ENCODE data around the gene SSB.
A peak's percentile ranks its signal among the peaks of the same experiment; 100 is the strongest.
"Not testable (repeated sequence)": the region's sequence is repeated elsewhere in the genome, so short reads cannot be mapped to it uniquely, and the experiment has no call there.

SSB gene

DNA sequence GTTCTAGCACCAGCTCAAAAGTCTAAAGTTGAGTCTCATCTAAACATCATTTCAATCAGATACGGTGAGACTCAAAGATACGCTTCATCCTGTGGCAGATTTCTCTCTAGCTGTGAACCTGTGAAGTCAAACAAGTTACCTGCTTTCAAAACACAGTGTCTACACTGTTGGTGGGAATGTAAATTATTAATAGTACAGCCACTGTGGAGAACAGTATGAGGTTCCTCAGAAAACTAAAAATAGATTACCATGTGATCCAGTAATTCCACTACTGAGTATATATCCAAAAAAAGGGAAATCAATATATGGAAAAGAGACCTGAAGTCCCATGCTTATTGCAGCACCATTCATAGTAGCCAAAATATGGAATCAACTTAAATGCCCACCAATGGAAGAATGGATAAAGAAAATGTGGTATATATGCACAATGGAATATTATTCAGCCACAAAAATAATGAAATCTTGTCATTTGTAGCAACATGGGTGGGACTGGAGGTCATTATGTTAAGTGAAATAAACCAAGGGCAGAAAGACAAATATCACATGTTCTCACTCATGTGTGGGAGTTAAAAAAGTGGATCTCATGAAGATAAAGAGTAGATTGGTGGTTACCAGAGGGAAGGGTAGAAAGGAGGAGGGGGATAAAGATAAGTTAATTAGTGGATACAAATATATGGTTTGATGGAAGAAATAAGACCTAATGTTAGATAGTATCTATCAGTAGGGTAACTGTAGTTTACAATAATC is 40.2 kb downstream of the SSB start:
- DNase-seq = no peak

DNA sequence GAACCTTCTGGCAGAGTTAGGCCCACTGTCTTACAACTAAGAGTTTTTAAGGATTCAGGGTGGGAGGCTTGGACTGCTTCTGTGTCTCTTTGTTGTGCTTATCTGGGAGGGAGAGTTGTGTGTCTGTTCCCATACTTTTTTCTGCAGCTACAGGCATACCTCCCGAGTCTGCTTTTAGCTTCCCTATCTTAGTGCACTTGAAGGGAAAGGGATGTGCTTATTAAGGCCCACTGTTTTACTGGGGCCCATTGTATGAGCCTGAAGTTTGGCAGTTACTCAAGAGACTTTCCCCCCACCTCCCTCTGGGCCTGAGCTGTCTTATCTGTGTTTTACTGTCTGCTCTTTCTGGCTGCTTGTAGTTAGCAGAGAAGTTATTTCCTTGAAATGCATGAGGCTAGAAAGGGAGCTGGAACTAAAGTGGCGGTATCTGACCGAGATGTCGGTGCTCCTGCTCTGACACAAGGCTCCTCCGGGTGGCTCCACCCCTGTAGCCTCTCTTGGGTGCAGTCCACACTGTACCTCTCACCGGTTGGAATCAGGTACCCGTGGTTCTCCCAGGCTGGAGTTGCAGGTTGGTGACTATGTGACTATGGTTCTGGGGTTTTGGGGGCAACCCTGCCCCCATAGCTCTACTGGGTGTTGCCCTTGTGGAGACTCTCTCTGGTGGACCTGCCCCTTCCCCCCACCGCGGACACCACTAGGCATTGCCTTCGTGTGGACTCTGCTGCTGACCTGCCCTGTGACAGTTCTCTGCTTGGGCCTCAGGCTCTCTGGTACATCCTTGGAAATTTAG is 41.5 kb downstream of the SSB start:
- no peak for DNase-seq

GRCh38 chr2:169840747-169841142 is 42.1 kb downstream of the SSB start:
- no peak for DNase-seq

DNA sequence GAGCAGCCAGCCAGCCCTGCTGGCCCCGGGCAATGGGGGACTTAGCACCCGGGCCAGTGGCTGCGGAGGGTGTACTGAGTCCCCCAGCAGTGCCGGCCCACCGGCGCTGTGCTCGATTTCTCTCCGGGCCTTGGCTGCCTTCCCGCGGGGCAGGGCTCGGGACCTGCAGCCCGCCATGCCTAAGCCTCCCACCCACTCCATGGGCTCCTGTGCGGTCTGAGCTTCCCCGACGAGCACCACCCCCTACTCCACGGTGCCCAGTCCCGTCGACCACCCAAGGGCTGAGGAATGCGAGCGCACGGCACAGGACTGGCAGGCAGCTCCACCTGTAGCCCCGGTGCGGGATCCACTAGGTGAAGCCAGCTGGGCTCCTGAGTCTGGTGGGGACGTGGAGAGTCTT is 43.0 kb downstream of the SSB start:
- not testable (repeated sequence) for DNase-seq

- no peak for DNase-seq
Observed at GRCh38 chr2:169845016-169845415, 46.3 kb downstream of the SSB start.

- DNase-seq = peak; percentile 36
Observed at GRCh38 chr2:169848959-169849693, 50.5 kb downstream of the SSB start.

- peak; percentile 11 for DNase-seq
Observed at GRCh38 chr2:169849710-169850109, 51.0 kb downstream of the SSB start.

GRCh38 chr2:169853041-169853668 is 54.5 kb downstream of the SSB start:
- DNase-seq = no peak

DNA sequence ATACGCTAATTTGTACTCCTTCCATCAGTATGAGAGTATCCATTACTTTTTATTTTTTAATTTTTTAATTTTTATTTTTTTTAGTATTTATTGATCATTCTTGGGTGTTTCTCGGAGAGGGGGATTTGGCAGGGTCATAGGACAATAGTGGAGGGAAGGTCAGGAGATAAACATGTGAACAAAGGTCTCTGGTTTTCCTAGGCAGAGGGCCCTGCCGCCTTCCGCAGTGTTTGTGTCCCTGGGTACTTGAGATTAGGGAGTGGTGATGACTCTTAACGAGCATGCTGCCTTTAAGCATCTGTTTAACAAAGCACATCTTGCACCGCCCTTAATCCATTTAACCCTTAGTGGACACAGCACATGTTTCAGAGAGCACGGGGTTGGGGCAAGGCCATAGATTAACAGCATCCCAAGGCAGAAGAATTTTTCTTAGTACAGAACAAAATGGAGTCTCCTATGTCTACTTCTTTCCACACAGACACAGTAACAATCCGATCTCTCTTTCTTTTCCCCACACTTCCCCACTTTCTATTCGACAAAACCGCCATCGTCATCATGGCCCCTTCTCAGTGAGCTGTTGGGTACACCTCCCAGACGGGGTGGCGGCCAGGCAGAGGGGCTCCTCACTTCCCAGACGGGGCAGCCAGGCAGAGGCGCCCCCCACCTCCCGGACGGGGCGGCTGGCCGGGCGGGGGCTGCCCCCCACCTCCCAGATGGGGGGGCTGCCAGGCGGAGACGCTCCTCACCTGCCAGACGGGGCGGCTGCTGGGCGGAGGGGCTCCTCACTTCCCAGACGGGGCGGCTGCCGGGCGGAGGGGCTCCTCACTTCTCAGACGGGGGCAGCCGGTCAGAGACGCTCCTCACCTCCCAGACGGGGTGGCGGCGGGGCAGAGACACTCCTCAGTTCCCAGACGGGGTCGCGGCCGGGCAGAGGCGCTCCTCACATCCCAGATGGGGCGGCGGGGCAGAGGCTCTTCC is 56.9 kb downstream of the SSB start:
- DNase-seq = not testable (repeated sequence)

- no peak for DNase-seq
Observed at GRCh38 chr2:169859423-169859822, 60.8 kb downstream of the SSB start.

DNA sequence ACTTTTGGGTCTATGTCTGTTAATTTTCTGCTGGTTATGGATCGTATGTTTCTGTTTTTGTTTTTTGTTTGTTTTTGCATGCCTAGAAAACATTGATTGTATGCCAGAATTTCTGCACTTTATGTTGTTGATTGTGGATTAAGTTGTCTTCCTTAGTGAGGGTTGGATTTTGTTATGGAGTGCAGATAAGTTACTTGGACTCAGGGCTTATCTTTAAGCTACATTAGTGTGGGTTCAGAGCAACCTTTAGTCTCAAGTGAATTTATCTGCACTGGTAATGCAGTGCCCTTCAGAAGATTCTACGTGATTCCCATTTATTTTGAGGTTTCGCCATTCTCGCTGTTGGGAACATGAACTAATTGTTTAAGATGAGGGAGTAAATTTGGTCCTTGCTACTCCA is 61.5 kb downstream of the SSB start:
- DNase-seq = no peak
